H9 (cell line): ENCODE results near the gene USH2A. TPM values are rescaled to one million over a fixed set of nuclear protein-coding genes. Genes with fewer than 3 reads are reported as not detected.

Experiments
- DNase-seq: peaks from one replicate; pipeline ENCODE4 v3.0.0-alpha.2; 2017
- H2AFZ ChIP-seq: one replicate; pipeline ENCODE4 v1.6.1; 2013; ENCODE audit warnings: mild to moderate bottlenecking, low read length, control low read depth, moderate library complexity
- H2AK5ac ChIP-seq: 2 replicates; pipeline ENCODE4 v1.6.1; 2013; ENCODE audit warnings: low read length, control low read depth, mixed read lengths; ENCODE audit not compliant: insufficient read length
- H2BK120ac ChIP-seq: one replicate; pipeline ENCODE4 v1.6.1; 2013; ENCODE audit warnings: low read depth, mild to moderate bottlenecking, low read length, control low read depth, inconsistent platforms; ENCODE audit not compliant: poor library complexity, severe bottlenecking
- H2BK12ac ChIP-seq: 2 replicates; pipeline ENCODE4 v1.6.1; 2013; ENCODE audit warnings: low read length, control low read depth, mixed read lengths, low read depth; ENCODE audit not compliant: insufficient read length
- H2BK15ac ChIP-seq: 2 replicates; pipeline ENCODE4 v1.6.1; 2013; ENCODE audit warnings: low read depth, low read length, control low read depth
- H2BK20ac ChIP-seq: one replicate; pipeline ENCODE4 v1.6.1; 2013; ENCODE audit warnings: low read depth, mild to moderate bottlenecking, low read length, control low read depth, inconsistent platforms; ENCODE audit not compliant: poor library complexity, severe bottlenecking
- H2BK5ac ChIP-seq: 2 replicates; pipeline ENCODE4 v1.6.1; 2013; ENCODE audit warnings: low read length, control low read depth, mixed read lengths; ENCODE audit not compliant: insufficient read length
- H3K14ac ChIP-seq: 2 replicates; pipeline ENCODE4 v1.6.1; 2013; ENCODE audit warnings: low read length, control low read depth; ENCODE audit not compliant: insufficient read depth
- H3K18ac ChIP-seq: 2 replicates; pipeline ENCODE4 v1.6.1; 2013; ENCODE audit warnings: low read depth, mild to moderate bottlenecking, mixed read lengths, low read length, control low read depth; ENCODE audit not compliant: insufficient read length
- H3K23ac ChIP-seq: 2 replicates; pipeline ENCODE4 v1.6.1; 2013; ENCODE audit warnings: low read length, control low read depth, mixed read lengths, low read depth; ENCODE audit not compliant: insufficient read length
- H3K23me2 ChIP-seq: 2 replicates; pipeline ENCODE4 v1.6.1; 2013; ENCODE audit warnings: low read depth, mild to moderate bottlenecking, mixed read lengths, low read length, control low read depth; ENCODE audit not compliant: insufficient read length, poor library complexity, severe bottlenecking
- H3K27ac ChIP-seq: 2 replicates; pipeline ENCODE4 v1.5.1; 2013; ENCODE audit warnings: low read length, control low read depth, mixed read lengths, low read depth; ENCODE audit not compliant: insufficient read length
- H3K27me3 ChIP-seq: 2 replicates; pipeline ENCODE4 v1.6.1; 2013; ENCODE audit warnings: low read length, control low read depth, inconsistent platforms; ENCODE audit not compliant: insufficient read depth
- H3K4ac ChIP-seq: 2 replicates; pipeline ENCODE4 v1.6.1; 2013; ENCODE audit warnings: low read depth, mild to moderate bottlenecking, control low read depth, inconsistent platforms, low read length, moderate library complexity
- H3K4me1 ChIP-seq: 2 replicates; pipeline ENCODE4 v1.6.1; 2013; ENCODE audit warnings: low read length, control low read depth, inconsistent platforms; ENCODE audit not compliant: insufficient read depth
- H3K4me2 ChIP-seq: 2 replicates; pipeline ENCODE4 v1.6.1; 2013; ENCODE audit warnings: low read length, control low read depth, mixed read lengths; ENCODE audit not compliant: insufficient read length, insufficient read depth
- H3K56ac ChIP-seq: 2 replicates; pipeline ENCODE4 v1.6.1; 2013; ENCODE audit warnings: low read depth, mild to moderate bottlenecking, mixed read lengths, low read length, control low read depth; ENCODE audit not compliant: insufficient read length
- H3K79me1 ChIP-seq: 2 replicates; pipeline ENCODE4 v1.6.1; 2013; ENCODE audit warnings: low read depth, mild to moderate bottlenecking, moderate library complexity, low read length, control low read depth, inconsistent platforms; ENCODE audit not compliant: insufficient read depth, poor library complexity, severe bottlenecking
- H3K79me2 ChIP-seq: 2 replicates; pipeline ENCODE4 v1.6.1; 2013; ENCODE audit warnings: low read length, control low read depth, inconsistent platforms; ENCODE audit not compliant: insufficient read depth
- H3K9ac ChIP-seq: 2 replicates; pipeline ENCODE4 v1.6.1; 2013; ENCODE audit warnings: low read length, control low read depth, mixed read lengths; ENCODE audit not compliant: insufficient read length; ENCODE audit errors: extremely low read depth
- H3K9me3 ChIP-seq: one replicate; pipeline ENCODE4 v1.6.1; 2013; ENCODE audit warnings: low read depth, low read length, inconsistent platforms; ENCODE audit not compliant: control insufficient read depth
- H3T11ph ChIP-seq: one replicate; pipeline ENCODE4 v1.6.1; 2013; ENCODE audit warnings: mild to moderate bottlenecking, low read length, control low read depth, inconsistent platforms
- H4K20me1 ChIP-seq: one replicate; pipeline ENCODE4 v1.6.1; 2013; ENCODE audit not compliant: control insufficient read depth, insufficient read length, insufficient read depth
- H4K5ac ChIP-seq: 2 replicates; pipeline ENCODE4 v1.6.1; 2013; ENCODE audit warnings: low read depth, mild to moderate bottlenecking, mixed read lengths, low read length, control low read depth; ENCODE audit not compliant: insufficient read length
- H4K8ac ChIP-seq: replicated peaks from 2 replicates; pipeline ENCODE4 v1.6.1; 2013; ENCODE audit warnings: low read length, control low read depth, mixed read lengths, low read depth; ENCODE audit not compliant: insufficient read length
- H4K91ac ChIP-seq: 2 replicates; pipeline ENCODE4 v1.6.1; 2013; ENCODE audit warnings: low read depth, mild to moderate bottlenecking, moderate library complexity, mixed read lengths, low read length, control low read depth; ENCODE audit not compliant: insufficient read length
- H3K27ac Mint-ChIP-seq, 3 experiments: 2 replicates in 2 of 3; 3 replicates in 1 of 3; pipeline ENCODE4 v1.8.0; 2020 to 2021; ENCODE audit warnings: mixed read lengths in 3 of 3, mild to moderate bottlenecking in 1 of 3, moderate library complexity in 1 of 3
- H3K27me3 Mint-ChIP-seq: 2 replicates; pipeline ENCODE4 v1.8.0; 2021; ENCODE audit warnings: low read depth, mild to moderate bottlenecking, moderate library complexity, mixed read lengths
- H3K36me3 Mint-ChIP-seq, 3 experiments: 2 replicates in 2 of 3; 3 replicates in 1 of 3; pipeline ENCODE4 v1.8.0; 2020 to 2021; ENCODE audit warnings: low read depth in 3 of 3, mixed read lengths in 3 of 3; ENCODE audit not compliant: insufficient read depth in 1 of 3
- H3K4me1 Mint-ChIP-seq, 2 experiments: 2 replicates each; pipeline ENCODE4 v1.8.0; 2020; ENCODE audit warnings: mixed read lengths in 2 of 2
- H3K4me3 Mint-ChIP-seq, 2 experiments: 2 replicates in 1 of 2; 3 replicates in 1 of 2; pipeline ENCODE4 v1.8.0; 2020 to 2021; ENCODE audit warnings: mild to moderate bottlenecking in 2 of 2, mixed read lengths in 2 of 2, moderate library complexity in 1 of 2
- H3K9me3 Mint-ChIP-seq, 2 experiments: 2 replicates in 1 of 2; 3 replicates in 1 of 2; pipeline ENCODE4 v1.8.0; 2020; ENCODE audit warnings: mild to moderate bottlenecking in 2 of 2, mixed read lengths in 2 of 2, moderate library complexity in 1 of 2
- CTCF ChIP-seq: fragments of 200-600 bp; sonication (generic); conservative IDR thresholded peaks from 3 replicates; pipeline ENCODE4 v1.8.0; 2021; ENCODE audit warnings: antibody characterized with exemption, mild to moderate bottlenecking
- WGBS: extraction: QIAGEN DNeasy Blood & Tissue Kit; methylation state at CpG from one replicate; pipeline ENCODE4 v1.1.7; 2013; ENCODE audit warnings: missing lambda C conversion rate, low lambda C conversion rate, mixed read lengths; ENCODE audit not compliant: insufficient read length; ENCODE audit errors: extremely low coverage; 5-methylcytosine and 5-hydroxymethylcytosine counted together
- total RNA-seq: library from RNA; stranded (reverse); gene quantifications from 2 replicates; pipeline ENCODE4 v1.2.1, GENCODE V29; 2021

Gene USH2A
- total RNA-seq, 1 experiment from 2014 or later, result 0.11 TPM

- Histone ChIP-seq H3K27ac (no peak overlapping the region), H3K23ac (no peak overlapping the region), H3K4me1 (no peaks in the 10 kb centered on the region), H3K4me2 (no peak overlapping the region), H4K91ac (no peak overlapping the region), H3K9me3 (no peaks in the 10 kb centered on the region), H3K18ac (no peak overlapping the region), H3K23me2 (no peaks in the 10 kb centered on the region), H2BK5ac (no peak overlapping the region), H3K79me2 (no peaks in the 10 kb centered on the region), H2AFZ (no peak overlapping the region), H2AK5ac (no peak overlapping the region), H2BK15ac (no peak overlapping the region), H3K9ac (no peak overlapping the region), H2BK12ac (no peak overlapping the region), H4K20me1 (no peaks in the 10 kb centered on the region), H3K4ac (no peak overlapping the region), H3K27me3 (no peaks in the 10 kb centered on the region), H2BK20ac (no peak overlapping the region), H3K79me1 (no peaks in the 10 kb centered on the region), H2BK120ac (no peak overlapping the region), H3T11ph (no peak overlapping the region), H4K5ac (no peak overlapping the region), H4K8ac (no peak overlapping the region), H3K14ac (no peak overlapping the region), H3K56ac (no peak overlapping the region)
- Mint-ChIP-seq H3K36me3 (no peaks in the 10 kb centered on the region), H3K4me1 (peaks cover 13% of the 10 kb centered on the region in 2 experiments), H3K27ac (no peak overlapping the region), H3K27me3 (no peaks in the 10 kb centered on the region), H3K4me3 (no peak overlapping the region), H3K9me3 (no peaks in the 10 kb centered on the region)
- no peak for TF ChIP-seq CTCF
- no peak for DNase-seq
- no CpG with 5 or more reads among the region's 4 CpGs for WGBS
These were observed 199.8 kb downstream of the USH2A start for GRCh38 chr1:216223486-216223885.
